ENCODE measurements around the gene PORCN. TPM values are rescaled to one million over a fixed set of nuclear protein-coding genes. Genes with fewer than 3 reads are reported as not detected.
A peak's percentile ranks its signal among the peaks of the same experiment; 100 is the strongest.
"Not testable (repeated sequence)": the region's sequence is repeated elsewhere in the genome, so short reads cannot be mapped to it uniquely, and the experiment has no call there.

Gene PORCN
- total RNA-seq, 4 donors from 2014 or later, result 3.7 to 11.4 (median 5.2) TPM

GRCh38 chrX:48539345-48540027 lies 30.7 kb downstream of the PORCN start, which contains the start of gene TBC1D25:
Gene TBC1D25, plus strand, starts transcription at chrX:48539714. Its CDS starts 84 bp downstream, at chrX:48539798.
- no peaks in the 10 kb centered on the region for H3K36me3 ChIP-seq
- no peaks in the 10 kb centered on the region for H3K9me3 ChIP-seq
- no peaks in the 10 kb centered on the region for H3K4me1 ChIP-seq
- no peaks in the 10 kb centered on the region for H3K27me3 ChIP-seq
- peak in 4 of 6 experiments; percentile 47 to 61 (median 50) for TF ChIP-seq CTCF (IDR thresholded peaks at IDR 0.05)
- peak in 1 of 2 donors; percentile 34 for TF ChIP-seq POLR2A (IDR thresholded peaks at IDR 0.05)
- peak; percentile 96 to 99 (median 97) for DNase-seq
- H3K4me3 ChIP-seq, result peak within 1 kb of the TSS; percentile 54 to 76 (median 66)
- H3K27ac ChIP-seq, result peak within 1 kb of the TSS; percentile 83 to 91 (median 88)

GRCh38 chrX:48540028-48540375 lies 31.2 kb downstream of the PORCN start:
- Histone ChIP-seq H3K9me3 (no peaks in the 10 kb centered on the region), H3K4me3 (peak overlapping the region; percentile 54 to 76 (median 66)), H3K27ac (peak overlapping the region; percentile 83 to 91 (median 88)), H3K4me1 (no peaks in the 10 kb centered on the region), H3K36me3 (no peaks in the 10 kb centered on the region), H3K27me3 (no peaks in the 10 kb centered on the region)
- TF ChIP-seq POLR2A (IDR thresholded peaks at IDR 0.05) (no peak), CTCF (IDR thresholded peaks at IDR 0.05) (no peak)
- DNase-seq, result peak in 1 of 3 donors; percentile 48

- Histone ChIP-seq H3K27me3 (no peaks in the 10 kb centered on the region), H3K4me3 (peak overlapping the region; percentile 54 to 76 (median 66)), H3K27ac (peak overlapping the region; percentile 83 to 91 (median 88)), H3K9me3 (no peaks in the 10 kb centered on the region), H3K36me3 (no peaks in the 10 kb centered on the region), H3K4me1 (no peaks in the 10 kb centered on the region)
- TF ChIP-seq CTCF (IDR thresholded peaks at IDR 0.05) (no peak), POLR2A (IDR thresholded peaks at IDR 0.05) (no peak)
- no peak for DNase-seq
These were observed 31.7 kb downstream of the PORCN start for GRCh38 chrX:48540480-48540879.

- H3K4me1 ChIP-seq, result no peaks in the 10 kb centered on the region
- H3K9me3 ChIP-seq, result no peaks in the 10 kb centered on the region
- H3K27me3 ChIP-seq, result no peaks in the 10 kb centered on the region
- no peak overlapping the region for H3K4me3 ChIP-seq
- peak overlapping the region in 1 of 4 donors; percentile 83 for H3K27ac ChIP-seq
- H3K36me3 ChIP-seq, result no peaks in the 10 kb centered on the region
- no peak for DNase-seq
- TF ChIP-seq CTCF (IDR thresholded peaks at IDR 0.05) (no peak), POLR2A (IDR thresholded peaks at IDR 0.05) (no peak)
These were observed 32.5 kb downstream of the PORCN start for GRCh38 chrX:48541140-48541814.

- H3K36me3 ChIP-seq, result no peaks in the 10 kb centered on the region
- no peaks in the 10 kb centered on the region for H3K27me3 ChIP-seq
- no peak overlapping the region for H3K4me3 ChIP-seq
- H3K9me3 ChIP-seq, result no peaks in the 10 kb centered on the region
- TF ChIP-seq POLR2A (IDR thresholded peaks at IDR 0.05), result no peak
- no peak for TF ChIP-seq CTCF (IDR thresholded peaks at IDR 0.05)
- DNase-seq, result no peak
- H3K27ac ChIP-seq, result no peak overlapping the region
- no peaks in the 10 kb centered on the region for H3K4me1 ChIP-seq
These were observed 40.1 kb downstream of the PORCN start for GRCh38 chrX:48548871-48549270.

GRCh38 chrX:48555731-48556325 lies 47.0 kb downstream of the PORCN start:
- not testable (repeated sequence) for H3K4me1 ChIP-seq, DNase-seq, H3K27me3 ChIP-seq, H3K27ac ChIP-seq, H3K4me3 ChIP-seq, H3K9me3 ChIP-seq
- H3K36me3 ChIP-seq, result peaks cover 0 to 19% (median 0%) of the 10 kb centered on the region in 3 donors
